Measurements from ENCODE around the gene POMT2. TPM values are rescaled to one million over a fixed set of nuclear protein-coding genes. Genes with fewer than 3 reads are reported as not detected.

The POMT2 gene
- total and polyA plus RNA-seq, 2 donors (not counting 3 experiments of a cell fraction or from before 2014, with no cell fraction given): 19.5 to 48.2 TPM

DNA sequence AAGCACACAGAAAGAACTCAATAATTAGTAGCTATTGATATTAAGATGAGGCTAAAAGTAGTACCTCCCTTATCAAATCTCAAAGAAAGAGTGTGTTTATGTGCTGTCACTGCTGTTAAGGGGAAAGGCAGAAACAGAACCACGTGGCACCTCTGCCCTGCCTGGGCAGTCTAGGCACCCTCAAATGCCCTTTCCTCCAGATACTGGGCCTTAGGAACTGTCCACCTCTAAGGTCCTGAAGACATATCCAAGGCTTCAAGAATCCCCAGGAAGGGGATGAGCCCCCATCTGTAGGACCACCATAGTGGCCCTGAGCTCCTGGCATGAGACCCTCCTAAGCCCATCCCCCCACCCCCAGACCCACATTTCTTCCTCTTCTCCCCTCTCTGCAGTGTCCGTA, 78.7 kb downstream of the POMT2 start:
- Histone ChIP-seq H3K9ac (replicated peaks; ENCODE audit: extremely low read depth, insufficient read depth, low read length) (no peak overlapping the region), H3K4me3 (replicated peaks in 1 of 3; ENCODE audit: insufficient read depth in 1 of 3, low read depth in 1 of 3, low read length in 3 of 3) (no peak overlapping the region), H3K36me3 (ENCODE audit: control insufficient read depth in 2 of 2, extremely low read depth in 1 of 2, insufficient read depth in 2 of 2, low read length in 2 of 2) (no peaks in the 10 kb centered on the region), H2AFZ (ENCODE audit: low read depth, low read length) (no peak overlapping the region), H3K27me3 (ENCODE audit: control insufficient read depth in 2 of 2, insufficient read depth in 2 of 2, low read length in 2 of 2) (no peaks in the 10 kb centered on the region), H3K4me1 (ENCODE audit: control insufficient read depth, extremely low read depth, insufficient read depth, low read length) (no peaks in the 10 kb centered on the region), H3K9me1 (replicated peaks; ENCODE audit: control insufficient read depth, extremely low read depth, insufficient read depth, low read length) (no peaks in the 10 kb centered on the region), H3K79me2 (ENCODE audit: control insufficient read depth, insufficient read depth, low read length) (no peaks in the 10 kb centered on the region), H3K27ac (ENCODE audit: insufficient read depth, low read depth, low read length) (no peak overlapping the region), H4K20me1 (replicated peaks; ENCODE audit: control insufficient read depth, extremely low read depth, insufficient read depth, low read length) (no peaks in the 10 kb centered on the region), H3K4me2 (ENCODE audit: insufficient read depth, low read length) (no peak overlapping the region), H3K9me3 (replicated peaks; ENCODE audit: control insufficient read depth, insufficient read depth, low read length) (no peaks in the 10 kb centered on the region)
- DNase-seq (ENCODE audit: low read depth, low spot score): no peak
- intact Hi-C loops (cut with micrococcal nuclease) (no loop called here), dilution Hi-C loops (cut with MboI; ENCODE audit: extremely low pct_ligation_motif_present, low sequenced_read_pairs) (no loop called here)
- TF ChIP-seq EZH2 (IDR thresholded peaks at IDR 0.05; ENCODE audit: borderline replicate concordance, low read depth, low read length, severe bottlenecking): no peak
- TF ChIP-seq GATA2 (IDR thresholded peaks at IDR 0.05; ENCODE audit: insufficient read depth, insufficient read length, low read depth, low read length): no peak
- no peak for FAIRE-seq
- ChIA-PET CTCF (interaction anchor here (0.8 kb wide), 1 partner anchor 29 kb away, joined by 3 read pairs; no protein-coding TSS in a partner anchor), POLR2A (no interaction called here)
- BruUV-seq (replicated peaks): no TSS peak

DNA sequence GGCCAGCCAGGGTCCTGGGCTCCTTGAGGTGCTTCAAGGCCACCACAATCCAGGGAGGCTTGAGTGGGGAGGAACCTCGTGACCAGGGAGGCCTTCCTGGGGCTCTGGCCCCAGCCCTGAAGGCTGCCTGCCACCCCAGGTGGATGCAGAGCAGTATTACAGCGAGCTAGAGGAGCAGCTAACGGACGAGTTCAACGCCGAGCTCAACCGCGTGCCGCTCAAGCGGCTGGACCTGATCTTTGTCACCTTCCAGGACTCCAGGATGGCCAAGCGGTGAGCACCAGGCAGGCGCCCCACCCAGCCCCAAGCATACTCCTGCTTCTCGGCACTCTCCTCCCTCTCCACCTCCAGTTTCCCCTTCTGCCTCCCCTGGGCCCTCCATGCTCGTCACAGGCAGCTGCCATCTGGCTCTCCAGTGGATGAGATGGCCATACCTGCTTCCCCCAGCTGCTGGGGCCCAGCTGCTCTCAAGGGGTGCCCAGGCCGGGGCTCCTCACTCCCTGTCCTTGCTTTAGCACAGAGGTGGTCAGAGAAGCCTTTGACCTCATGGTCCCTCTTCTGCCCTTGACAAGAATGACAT, 80.3 kb downstream of the POMT2 start:
- CTCF ChIA-PET: interaction anchor here (1.0 kb wide), 1 partner anchor 27 kb away, joined by 6 read pairs; no protein-coding TSS in a partner anchor
- Histone ChIP-seq H3K36me3 (ENCODE audit: control insufficient read depth in 2 of 2, extremely low read depth in 1 of 2, insufficient read depth in 2 of 2, low read length in 2 of 2) (no peaks in the 10 kb centered on the region), H3K27me3 (ENCODE audit: control insufficient read depth in 2 of 2, insufficient read depth in 2 of 2, low read length in 2 of 2) (no peaks in the 10 kb centered on the region), H3K4me2 (ENCODE audit: insufficient read depth, low read length) (no peak overlapping the region), H3K79me2 (ENCODE audit: control insufficient read depth, insufficient read depth, low read length) (no peaks in the 10 kb centered on the region), H3K9me1 (replicated peaks; ENCODE audit: control insufficient read depth, extremely low read depth, insufficient read depth, low read length) (no peaks in the 10 kb centered on the region), H4K20me1 (replicated peaks; ENCODE audit: control insufficient read depth, extremely low read depth, insufficient read depth, low read length) (no peaks in the 10 kb centered on the region), H3K9me3 (replicated peaks; ENCODE audit: control insufficient read depth, insufficient read depth, low read length) (no peaks in the 10 kb centered on the region), H3K27ac (ENCODE audit: insufficient read depth, low read depth, low read length) (no peak overlapping the region), H3K9ac (replicated peaks; ENCODE audit: extremely low read depth, insufficient read depth, low read length) (no peak overlapping the region), H3K4me3 (replicated peaks in 1 of 3; ENCODE audit: insufficient read depth in 1 of 3, low read depth in 1 of 3, low read length in 3 of 3) (no peak overlapping the region), H3K4me1 (ENCODE audit: control insufficient read depth, extremely low read depth, insufficient read depth, low read length) (no peaks in the 10 kb centered on the region), H2AFZ (ENCODE audit: low read depth, low read length) (no peak overlapping the region)
- no peak for FAIRE-seq
- TF ChIP-seq GATA2 (IDR thresholded peaks at IDR 0.05; ENCODE audit: insufficient read depth, insufficient read length, low read depth, low read length) (no peak), FOS (IDR thresholded peaks at IDR 0.05; ENCODE audit: borderline replicate concordance, insufficient read depth, low read length) (no peak)
- TF ChIP-seq, protein P1, sequence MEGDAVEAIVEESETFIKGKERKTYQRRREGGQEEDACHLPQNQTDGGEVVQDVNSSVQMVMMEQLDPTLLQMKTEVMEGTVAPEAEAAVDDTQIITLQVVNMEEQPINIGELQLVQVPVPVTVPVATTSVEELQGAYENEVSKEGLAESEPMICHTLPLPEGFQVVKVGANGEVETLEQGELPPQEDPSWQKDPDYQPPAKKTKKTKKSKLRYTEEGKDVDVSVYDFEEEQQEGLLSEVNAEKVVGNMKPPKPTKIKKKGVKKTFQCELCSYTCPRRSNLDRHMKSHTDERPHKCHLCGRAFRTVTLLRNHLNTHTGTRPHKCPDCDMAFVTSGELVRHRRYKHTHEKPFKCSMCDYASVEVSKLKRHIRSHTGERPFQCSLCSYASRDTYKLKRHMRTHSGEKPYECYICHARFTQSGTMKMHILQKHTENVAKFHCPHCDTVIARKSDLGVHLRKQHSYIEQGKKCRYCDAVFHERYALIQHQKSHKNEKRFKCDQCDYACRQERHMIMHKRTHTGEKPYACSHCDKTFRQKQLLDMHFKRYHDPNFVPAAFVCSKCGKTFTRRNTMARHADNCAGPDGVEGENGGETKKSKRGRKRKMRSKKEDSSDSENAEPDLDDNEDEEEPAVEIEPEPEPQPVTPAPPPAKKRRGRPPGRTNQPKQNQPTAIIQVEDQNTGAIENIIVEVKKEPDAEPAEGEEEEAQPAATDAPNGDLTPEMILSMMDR (IDR thresholded peaks at IDR 0.05; ENCODE audit: extremely low read depth in 1 of 2, insufficient read depth in 1 of 2, low read depth in 1 of 2, low read length in 2 of 2): no peak
- TF ChIP-seq, protein P2, sequence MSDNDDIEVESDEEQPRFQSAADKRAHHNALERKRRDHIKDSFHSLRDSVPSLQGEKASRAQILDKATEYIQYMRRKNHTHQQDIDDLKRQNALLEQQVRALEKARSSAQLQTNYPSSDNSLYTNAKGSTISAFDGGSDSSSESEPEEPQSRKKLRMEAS (IDR thresholded peaks at IDR 0.05; ENCODE audit: insufficient read depth, insufficient read length): no peak
- POLR2A ChIA-PET: no interaction called here
- intact Hi-C loops (cut with micrococcal nuclease) (no loop called here), dilution Hi-C loops (cut with MboI; ENCODE audit: extremely low pct_ligation_motif_present, low sequenced_read_pairs) (no loop called here)
- DNase-seq (ENCODE audit: low read depth, low spot score): no peak
- BruUV-seq (replicated peaks): no TSS peak
